GM12875 (cell line): Measurements from ENCODE around the gene ANKHD1.

Source experiments
- H3K4me3 ChIP-seq: one replicate; pipeline ENCODE4 v1.5.1; 2011; ENCODE audit warnings: low read depth, low read length, control low read depth
- TF ChIP-seq, protein P1 (sequence below): IDR thresholded peaks from 2 replicates; pipeline ENCODE4 v1.5.1; 2011; ENCODE audit warnings: low read depth, mild to moderate bottlenecking, control low read depth, inconsistent platforms, low read length, moderate library complexity, borderline replicate concordance; ENCODE audit not compliant: insufficient read depth

The ANKHD1 gene

DNA sequence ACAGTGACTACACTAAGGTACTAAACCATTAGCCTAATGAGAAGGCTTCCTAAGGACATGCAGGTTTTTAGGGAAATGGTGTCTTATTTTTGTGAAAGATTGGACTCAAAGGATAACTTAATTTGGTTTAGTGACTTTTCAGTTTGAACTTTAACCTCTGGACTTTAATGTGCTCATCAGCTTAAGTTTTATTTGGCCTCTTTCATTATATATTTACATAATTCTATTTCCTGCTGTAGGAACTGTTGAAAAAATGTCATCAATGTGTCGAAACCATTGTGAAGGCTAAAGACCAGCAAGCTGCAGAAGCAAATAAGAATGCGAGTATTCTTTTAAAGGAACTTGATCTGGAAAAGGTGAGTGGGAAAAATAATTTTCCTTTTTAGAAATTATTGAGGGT lies 111.5 kb downstream of the ANKHD1 start:
- TF ChIP-seq, protein P1, sequence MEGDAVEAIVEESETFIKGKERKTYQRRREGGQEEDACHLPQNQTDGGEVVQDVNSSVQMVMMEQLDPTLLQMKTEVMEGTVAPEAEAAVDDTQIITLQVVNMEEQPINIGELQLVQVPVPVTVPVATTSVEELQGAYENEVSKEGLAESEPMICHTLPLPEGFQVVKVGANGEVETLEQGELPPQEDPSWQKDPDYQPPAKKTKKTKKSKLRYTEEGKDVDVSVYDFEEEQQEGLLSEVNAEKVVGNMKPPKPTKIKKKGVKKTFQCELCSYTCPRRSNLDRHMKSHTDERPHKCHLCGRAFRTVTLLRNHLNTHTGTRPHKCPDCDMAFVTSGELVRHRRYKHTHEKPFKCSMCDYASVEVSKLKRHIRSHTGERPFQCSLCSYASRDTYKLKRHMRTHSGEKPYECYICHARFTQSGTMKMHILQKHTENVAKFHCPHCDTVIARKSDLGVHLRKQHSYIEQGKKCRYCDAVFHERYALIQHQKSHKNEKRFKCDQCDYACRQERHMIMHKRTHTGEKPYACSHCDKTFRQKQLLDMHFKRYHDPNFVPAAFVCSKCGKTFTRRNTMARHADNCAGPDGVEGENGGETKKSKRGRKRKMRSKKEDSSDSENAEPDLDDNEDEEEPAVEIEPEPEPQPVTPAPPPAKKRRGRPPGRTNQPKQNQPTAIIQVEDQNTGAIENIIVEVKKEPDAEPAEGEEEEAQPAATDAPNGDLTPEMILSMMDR, result no peak
- H3K4me3 ChIP-seq, result no peak overlapping the region

DNA sequence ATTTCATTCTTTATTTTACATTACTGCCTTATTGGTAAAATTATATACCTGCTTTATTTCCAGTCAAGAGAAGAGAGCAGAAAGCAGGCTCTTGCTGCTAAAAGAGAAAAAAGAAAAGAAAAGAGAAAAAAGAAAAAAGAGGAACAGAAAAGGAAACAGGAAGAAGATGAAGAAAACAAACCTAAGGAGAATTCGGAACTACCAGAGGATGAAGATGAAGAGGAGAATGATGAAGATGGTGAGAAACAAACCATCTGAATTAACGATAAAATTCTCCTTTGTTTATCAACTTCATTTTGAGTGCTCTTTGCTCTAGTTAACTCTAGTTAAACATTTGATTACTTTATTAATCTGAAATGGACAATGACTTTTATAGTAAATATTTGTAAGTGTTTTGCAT lies 122.4 kb downstream of the ANKHD1 start:
- TF ChIP-seq, protein P1, result no peak
- H3K4me3 ChIP-seq, result no peak overlapping the region

- TF ChIP-seq, protein P1, result no peak
- no peak overlapping the region for H3K4me3 ChIP-seq
These were observed 138.6 kb downstream of the ANKHD1 start for GRCh38 chr5:140540227-140540626.

DNA sequence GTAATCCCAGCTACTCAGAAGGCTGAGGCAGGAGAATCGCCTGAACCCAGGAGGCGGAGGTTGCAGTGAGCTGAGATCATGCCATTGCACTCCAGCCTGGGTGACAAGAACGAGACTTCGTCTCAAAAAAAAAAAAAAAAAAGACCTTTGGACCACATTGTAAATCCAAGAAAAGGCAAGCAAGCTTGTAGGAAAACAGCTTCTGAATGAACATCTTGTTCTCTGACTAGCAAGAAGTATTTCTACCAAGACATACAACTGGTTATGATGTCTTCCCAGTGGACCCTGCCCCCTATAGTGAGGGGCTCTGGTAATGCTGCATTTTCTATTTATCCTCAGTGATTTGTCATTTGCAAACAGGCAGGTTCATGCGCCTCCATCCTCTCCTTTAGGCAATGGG lies 141.3 kb downstream of the ANKHD1 start:
- no peak overlapping the region for H3K4me3 ChIP-seq
- TF ChIP-seq, protein P1, result no peak

- H3K4me3 ChIP-seq, result no peak overlapping the region
- TF ChIP-seq, protein P1, result no peak
These were observed 143.4 kb downstream of the ANKHD1 start for GRCh38 chr5:140544986-140545385.

DNA sequence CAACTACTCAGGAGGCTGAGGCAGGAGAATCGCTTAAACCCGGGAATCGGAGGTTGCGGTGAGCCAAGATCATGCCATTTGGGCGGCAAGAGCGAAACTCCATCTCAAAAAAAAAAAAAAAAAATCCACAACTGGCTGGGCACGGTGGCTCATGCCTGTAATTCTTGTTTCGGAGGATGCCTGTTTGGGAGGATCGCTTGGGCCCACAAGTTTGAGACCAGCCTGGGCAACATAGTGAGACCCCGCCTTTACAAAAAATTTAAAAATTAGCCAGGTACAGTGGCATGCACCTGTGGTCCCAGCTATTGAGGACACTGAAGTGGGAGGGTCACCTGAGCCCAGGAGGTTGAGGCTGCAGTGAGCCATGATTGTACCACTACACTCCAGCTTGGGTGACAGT lies 144.0 kb downstream of the ANKHD1 start:
- TF ChIP-seq, protein P1, result no peak

DNA sequence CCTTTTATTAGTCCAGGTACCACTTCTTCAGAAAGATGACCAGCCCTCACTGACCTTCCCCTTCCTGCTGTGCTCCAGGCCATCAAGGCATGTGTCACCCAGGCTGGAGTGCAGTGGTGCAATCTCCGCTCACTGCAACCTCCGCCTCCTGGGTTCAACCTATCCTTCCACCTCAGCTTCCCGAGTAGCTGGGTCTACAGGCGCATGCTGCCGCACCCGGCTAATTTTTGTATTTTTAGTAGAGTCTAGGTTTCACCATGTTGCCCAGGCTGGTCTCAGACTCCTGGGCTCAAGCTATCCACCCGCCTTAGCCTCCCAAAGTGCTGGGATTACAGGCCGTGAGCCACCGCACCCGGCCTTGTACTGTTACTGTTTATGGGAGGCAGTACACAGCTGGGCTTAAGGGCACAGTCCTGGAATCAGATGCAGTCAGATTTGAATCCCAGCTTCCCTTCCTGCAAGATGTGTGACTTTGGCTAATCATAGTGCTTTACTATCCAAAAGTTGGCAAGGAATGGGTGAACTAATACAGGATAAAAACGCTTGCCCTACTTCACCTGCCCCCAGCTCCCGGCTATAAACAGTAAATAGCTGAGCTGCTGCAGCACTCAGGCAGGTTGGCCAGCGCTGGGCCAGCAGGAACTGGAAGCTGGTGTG lies 145.3 kb downstream of the ANKHD1 start:
- no peak overlapping the region for H3K4me3 ChIP-seq
- TF ChIP-seq, protein P1, result no peak

More for the DNA sequence above, 144.0 kb downstream of the ANKHD1 start:
- H3K4me3 ChIP-seq, result no peak overlapping the region
